ENCODE data around the gene MARS1.

DNA sequence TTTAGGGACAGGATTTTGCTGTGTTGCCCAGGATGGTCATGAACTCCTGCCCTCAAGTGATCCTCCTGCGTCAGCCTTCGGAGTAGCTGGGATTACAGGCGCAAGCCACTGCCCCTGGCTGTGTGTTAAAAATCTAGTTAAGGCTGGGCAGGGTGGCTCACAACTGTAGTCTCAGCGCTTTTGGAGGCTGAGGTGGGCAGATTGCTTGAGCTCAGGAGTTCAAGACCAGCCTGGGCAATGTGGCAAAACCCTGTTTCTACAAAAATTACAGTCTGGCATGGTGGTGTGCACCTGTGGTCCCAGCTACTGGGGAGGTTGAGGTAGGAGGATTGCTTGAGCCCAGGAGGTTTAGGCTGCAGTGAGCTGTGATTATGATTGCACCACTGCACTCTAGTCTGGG lies 23.3 kb downstream of the MARS1 start:
- no peak for TF ChIP-seq POLR2A (IDR thresholded peaks at IDR 0.05; ENCODE audit: low read depth, low read length)
- TF ChIP-seq POLR2AphosphoS5 (IDR thresholded peaks at IDR 0.05; ENCODE audit: low read depth, low read length), result no peak
- TF ChIP-seq TAF1 (IDR thresholded peaks at IDR 0.05; ENCODE audit: low read depth, low read length), result no peak

Data from GM12891 (cell line).